ENCODE data around the gene XRCC5. TPM values are rescaled to one million over a fixed set of nuclear protein-coding genes. Genes with fewer than 3 reads are reported as not detected.

Gene XRCC5
- total and polyA plus RNA-seq, 2 of the 8 experiments (the other 6 are each of a cell fraction or from before 2014, with no cell fraction given): 308 to 644 TPM

GRCh38 chr2:216092646-216093045 is 16.5 kb upstream of the XRCC5 start:
- no peak overlapping the region for H3K27ac ChIP-seq (ENCODE audit: low read depth, low read length)
- H3K79me2 ChIP-seq (ENCODE audit: control insufficient read depth in 1 of 2, insufficient read depth in 2 of 2, low read length in 2 of 2): no peaks in the 10 kb centered on the region
- no peaks in the 10 kb centered on the region for H3K9me3 ChIP-seq (ENCODE audit: insufficient read depth in 2 of 2, low read depth in 1 of 2, low read length in 1 of 2)
- H2BK20ac ChIP-seq (ENCODE audit: low read length): no peak overlapping the region
- H3K4me1 ChIP-seq (replicated peaks in 1 of 4; ENCODE audit: control insufficient read depth in 3 of 4, insufficient read depth in 4 of 4, low read length in 3 of 4): no peaks in the 10 kb centered on the region
- no peak overlapping the region for H3K4me2 ChIP-seq (ENCODE audit: insufficient read depth in 1 of 2, low read depth in 2 of 2, low read length in 2 of 2)
- no peak overlapping the region for H2BK12ac ChIP-seq (ENCODE audit: low read depth, low read length)
- no peak overlapping the region for H3K14ac ChIP-seq (ENCODE audit: insufficient read length)
- no peak overlapping the region for H3K4ac ChIP-seq (replicated peaks; ENCODE audit: insufficient read length, low read depth, low read length)
- H3K79me1 ChIP-seq (ENCODE audit: low read depth, low read length): no peaks in the 10 kb centered on the region
- no peak overlapping the region for H2BK15ac ChIP-seq (ENCODE audit: low read length)
- no peaks in the 10 kb centered on the region for H3K23me2 ChIP-seq (ENCODE audit: low read depth, low read length)
- H4K8ac ChIP-seq (ENCODE audit: extremely low read depth, insufficient read depth, low read length): no peak overlapping the region
- H4K20me1 ChIP-seq (replicated peaks in 1 of 2; ENCODE audit: control insufficient read depth in 1 of 2, insufficient read depth in 2 of 2, low read length in 2 of 2): no peaks in the 10 kb centered on the region
- CTCF ChIA-PET (ENCODE audit: partially characterized antibody): interaction anchor here (1.1 to 1.4 kb wide), 5 partner anchors 9 to 22 kb away, joined by 3 to 6 read pairs (median 3); no protein-coding TSS in a partner anchor
- DNase-seq (ENCODE audit: low read depth in 1 of 2, low spot score in 2 of 2): no peak
- H2BK120ac ChIP-seq (replicated peaks; ENCODE audit: low read depth, low read length): no peak overlapping the region
- no peak overlapping the region for H3K9ac ChIP-seq (replicated peaks in 1 of 4; ENCODE audit: extremely low read depth in 1 of 4, low read depth in 3 of 4, low read length in 3 of 4)
- H3K4me3 ChIP-seq (ENCODE audit: extremely low read depth in 1 of 4, insufficient read depth in 2 of 4, low read depth in 3 of 4, low read length in 4 of 4): no peak overlapping the region
- whole genome bisulfite sequencing, 2 experiments (ENCODE audit: extremely low coverage in 1 of 2, insufficient coverage in 1 of 2, insufficient read length in 1 of 2, insufficient replicate concordance in 2 of 2, low coverage in 1 of 2, low lambda C conversion rate in 2 of 2, missing lambda C conversion rate in 1 of 2): 87% methylated on average over 2 of the region's 2 CpGs; no CpG with 5 or more reads in 1 of the 2 experiments
- no peaks in the 10 kb centered on the region for H3K36me3 ChIP-seq (ENCODE audit: control insufficient read depth in 2 of 4, insufficient read depth in 4 of 4, low read length in 3 of 4)
- FAIRE-seq: no peak
- no peak overlapping the region for H4K5ac ChIP-seq (ENCODE audit: insufficient read length, low read depth, low read length)
- no peak overlapping the region for H2BK5ac ChIP-seq (ENCODE audit: low read depth, low read length)
- TF ChIP-seq EZH2 (IDR thresholded peaks at IDR 0.05; ENCODE audit: low read depth, low read length, severe bottlenecking) (no peak), FOSL1 (IDR thresholded peaks at IDR 0.05; ENCODE audit: insufficient read depth, low read depth, low read length) (no peak), CTBP2 (IDR thresholded peaks at IDR 0.05; ENCODE audit: borderline replicate concordance, insufficient read depth, insufficient read length, low read length) (no peak)
- no peaks in the 10 kb centered on the region for H3K27me3 ChIP-seq (replicated peaks in 1 of 4; ENCODE audit: control insufficient read depth in 3 of 4, extremely low read depth in 1 of 4, insufficient read depth in 3 of 4, low read length in 3 of 4)
- POLR2A ChIA-PET (ENCODE audit: partially characterized antibody): interaction anchor here (1.9 to 3.4 kb wide), 4 partner anchors 10 to 27 kb away, joined by 5 to 27 read pairs (median 7); partner anchors contain the start of genes PECR, TMEM169 and XRCC5
- H3K18ac ChIP-seq (ENCODE audit: extremely low read depth, low read length): no peak overlapping the region
- H3K23ac ChIP-seq (ENCODE audit: insufficient read length): no peak overlapping the region
- no peak overlapping the region for H2AFZ ChIP-seq (ENCODE audit: low read length)
- no peak overlapping the region for H2AK5ac ChIP-seq (ENCODE audit: low read depth, low read length)
- no peak overlapping the region for H4K91ac ChIP-seq (replicated peaks; ENCODE audit: insufficient read length, low read length)
- no peak overlapping the region for H3K56ac ChIP-seq (replicated peaks; ENCODE audit: insufficient read length, low read depth, low read length)

Measured in H1 (cell line).